Kidney (tissue), 14 donors: ENCODE data around the gene NR3C2. TPM values are rescaled to one million over a fixed set of nuclear protein-coding genes. Genes with fewer than 3 reads are reported as not detected.

ENCODE experiments used
- DNase-seq, 5 donors: peaks; one replicate each; pipeline ENCODE4 v3.0.0-alpha.2; 2013 to 2020
- FAIRE-seq: peaks from 2 replicates; lab custom pipeline; 2012; peaks lifted over from hg19 to GRCh38; lab: Jason Lieb, UNC
- H3K27ac ChIP-seq, 2 donors: one replicate each; pipeline ENCODE4 v1.7.0; 2013; ENCODE audit warnings: low read depth in 2 of 2, low read length in 2 of 2, inconsistent platforms in 1 of 2
- H3K27me3 ChIP-seq: one replicate; pipeline ENCODE4 v1.7.1; 2013; ENCODE audit warnings: low read length, inconsistent platforms; ENCODE audit not compliant: control insufficient read depth, insufficient read depth
- H3K36me3 ChIP-seq, 3 donors: one replicate each; pipeline versions ENCODE4 v1.7.0 to v1.7.1; 2013; ENCODE audit warnings: low read length in 3 of 3, control low read depth in 1 of 3, inconsistent platforms in 1 of 3; ENCODE audit not compliant: insufficient read depth in 3 of 3, control insufficient read depth in 2 of 3
- H3K4me1 ChIP-seq, 3 donors: one replicate each; pipeline versions ENCODE4 v1.7.0 to v1.7.1; 2013; ENCODE audit warnings: low read length in 3 of 3, inconsistent platforms in 1 of 3, low read depth in 1 of 3; ENCODE audit not compliant: control insufficient read depth in 2 of 3, insufficient read depth in 2 of 3
- H3K4me3 ChIP-seq, 3 donors: one replicate each; pipeline versions ENCODE4 v1.7.0 to v1.8.1; 2013; ENCODE audit warnings: low read length in 3 of 3, control low read depth in 1 of 3, inconsistent platforms in 1 of 3
- H3K9ac ChIP-seq, 3 donors: one replicate each; pipeline versions ENCODE4 v1.7.0 to v1.7.1; 2013; ENCODE audit warnings: low read length in 3 of 3, control low read depth in 1 of 3, inconsistent platforms in 1 of 3
- H3K9me3 ChIP-seq, 3 donors: one replicate each; pipeline versions ENCODE4 v1.7.0 to v1.7.1; 2013; ENCODE audit warnings: low read length in 3 of 3, control low read depth in 1 of 3, inconsistent platforms in 1 of 3; ENCODE audit not compliant: control insufficient read depth in 2 of 3, insufficient read depth in 1 of 3
- intact Hi-C: fragments of 100-400 bp; cut with DNase I; formaldehyde crosslinking; loops from one replicate; pipeline ENCODE4 v1.11.1; 2022
- polyA plus RNA-seq: library from polyadenylated mRNA; stranded (reverse); fragments of 350-450 nt; fragmentation: Illumina TruSeq; extraction: RNeasy Lipid Tissue Mini Kit (QIAGEN cat#74804); gene quantifications from one replicate; pipeline ENCODE4 v1.2.3, GENCODE V29; 2014; ENCODE audit warnings: low read depth, low replicate concordance; ENCODE audit not compliant: insufficient read depth
- total RNA-seq: library from RNA; stranded (reverse); fragmentation: NEBNext Ultra II Directional; extraction: Animal tissue kit (Norgen Biotek cat#: 25700); gene quantifications from one replicate; pipeline ENCODE4 v1.2.1, GENCODE V29; 2021
- TF ChIP-seq, protein P1 (sequence below): IDR thresholded peaks from 3 replicates; pipeline ENCODE4 v1.5.1; 2012; ENCODE audit warnings: mild to moderate bottlenecking, moderate library complexity, borderline replicate concordance; ENCODE audit not compliant: insufficient read depth; ENCODE audit errors: extremely low read depth
- donor health status: control.
- donor health status: control.
- donor health status: control.
- donor health status: control.
- donor health status: control.
- donor health status: DM: yes; HTN: yes; CAD: no.
- donor health status: Normal renal cell carcinoma (clear cell type).

The NR3C2 gene
- total and polyA plus RNA-seq, 2 donors from 2014 or later: 8.7 to 43.4 TPM

DNA sequence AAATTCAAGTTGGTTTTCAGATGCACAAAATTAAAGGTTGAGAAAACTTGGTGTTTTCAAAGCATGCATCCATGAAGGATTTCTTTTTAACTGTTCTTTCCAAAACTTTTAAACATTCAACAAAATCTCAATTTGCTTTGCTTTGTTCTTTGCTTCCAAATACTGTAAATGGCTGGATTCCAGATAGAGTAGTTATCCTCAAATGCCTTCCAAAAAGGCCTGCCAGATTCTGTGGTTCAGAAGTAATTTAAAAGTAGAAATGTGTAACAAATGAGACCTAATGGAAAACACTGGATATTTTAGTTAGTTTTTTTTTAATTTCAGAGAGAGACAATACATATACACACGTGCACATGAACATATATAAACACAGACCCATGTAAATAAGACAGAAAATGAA is 97.3 kb downstream of the NR3C2 start:
- peaks cover 0 to 19% (median 8%) of the 10 kb centered on the region in 3 donors for H3K4me1 ChIP-seq
- H3K4me3 ChIP-seq: no peak overlapping the region
- peaks cover 0 to 3% (median 0%) of the 10 kb centered on the region in 3 donors for H3K9me3 ChIP-seq
- intact Hi-C loops: no loop called here
- H3K36me3 ChIP-seq: no peaks in the 10 kb centered on the region
- TF ChIP-seq, protein P1, sequence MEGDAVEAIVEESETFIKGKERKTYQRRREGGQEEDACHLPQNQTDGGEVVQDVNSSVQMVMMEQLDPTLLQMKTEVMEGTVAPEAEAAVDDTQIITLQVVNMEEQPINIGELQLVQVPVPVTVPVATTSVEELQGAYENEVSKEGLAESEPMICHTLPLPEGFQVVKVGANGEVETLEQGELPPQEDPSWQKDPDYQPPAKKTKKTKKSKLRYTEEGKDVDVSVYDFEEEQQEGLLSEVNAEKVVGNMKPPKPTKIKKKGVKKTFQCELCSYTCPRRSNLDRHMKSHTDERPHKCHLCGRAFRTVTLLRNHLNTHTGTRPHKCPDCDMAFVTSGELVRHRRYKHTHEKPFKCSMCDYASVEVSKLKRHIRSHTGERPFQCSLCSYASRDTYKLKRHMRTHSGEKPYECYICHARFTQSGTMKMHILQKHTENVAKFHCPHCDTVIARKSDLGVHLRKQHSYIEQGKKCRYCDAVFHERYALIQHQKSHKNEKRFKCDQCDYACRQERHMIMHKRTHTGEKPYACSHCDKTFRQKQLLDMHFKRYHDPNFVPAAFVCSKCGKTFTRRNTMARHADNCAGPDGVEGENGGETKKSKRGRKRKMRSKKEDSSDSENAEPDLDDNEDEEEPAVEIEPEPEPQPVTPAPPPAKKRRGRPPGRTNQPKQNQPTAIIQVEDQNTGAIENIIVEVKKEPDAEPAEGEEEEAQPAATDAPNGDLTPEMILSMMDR: no peak
- no peak overlapping the region for H3K27ac ChIP-seq
- H3K9ac ChIP-seq: no peak overlapping the region
- H3K27me3 ChIP-seq: no peaks in the 10 kb centered on the region
- FAIRE-seq (no peak), DNase-seq (no peak)

DNA sequence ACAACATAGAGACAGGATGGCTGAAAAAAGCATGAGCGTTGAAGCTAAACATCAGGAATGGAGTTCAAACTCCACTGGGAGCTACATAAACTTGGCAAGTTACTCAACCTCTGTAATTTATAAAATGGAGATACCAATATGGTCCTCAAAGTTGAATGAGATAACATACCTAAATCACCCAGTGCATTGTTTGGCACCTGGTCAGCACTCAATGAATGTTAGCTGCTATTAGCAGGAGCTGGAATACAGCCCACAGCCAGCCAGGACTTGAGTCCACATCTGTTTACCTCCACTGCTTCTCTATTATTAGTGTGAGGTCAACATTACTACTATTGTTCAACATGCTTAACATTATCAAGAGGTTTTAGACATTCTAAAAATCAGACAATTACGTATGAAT is 97.9 kb downstream of the NR3C2 start:
- Histone ChIP-seq H3K27ac (no peak overlapping the region), H3K4me1 (peaks cover 0 to 19% (median 8%) of the 10 kb centered on the region in 3 donors), H3K27me3 (no peaks in the 10 kb centered on the region), H3K9me3 (peaks cover 0 to 3% (median 0%) of the 10 kb centered on the region in 3 donors), H3K9ac (no peak overlapping the region), H3K36me3 (no peaks in the 10 kb centered on the region), H3K4me3 (no peak overlapping the region)
- intact Hi-C loops: no loop called here
- no peak for DNase-seq
- TF ChIP-seq, protein P1: no peak
- no peak for FAIRE-seq

DNA sequence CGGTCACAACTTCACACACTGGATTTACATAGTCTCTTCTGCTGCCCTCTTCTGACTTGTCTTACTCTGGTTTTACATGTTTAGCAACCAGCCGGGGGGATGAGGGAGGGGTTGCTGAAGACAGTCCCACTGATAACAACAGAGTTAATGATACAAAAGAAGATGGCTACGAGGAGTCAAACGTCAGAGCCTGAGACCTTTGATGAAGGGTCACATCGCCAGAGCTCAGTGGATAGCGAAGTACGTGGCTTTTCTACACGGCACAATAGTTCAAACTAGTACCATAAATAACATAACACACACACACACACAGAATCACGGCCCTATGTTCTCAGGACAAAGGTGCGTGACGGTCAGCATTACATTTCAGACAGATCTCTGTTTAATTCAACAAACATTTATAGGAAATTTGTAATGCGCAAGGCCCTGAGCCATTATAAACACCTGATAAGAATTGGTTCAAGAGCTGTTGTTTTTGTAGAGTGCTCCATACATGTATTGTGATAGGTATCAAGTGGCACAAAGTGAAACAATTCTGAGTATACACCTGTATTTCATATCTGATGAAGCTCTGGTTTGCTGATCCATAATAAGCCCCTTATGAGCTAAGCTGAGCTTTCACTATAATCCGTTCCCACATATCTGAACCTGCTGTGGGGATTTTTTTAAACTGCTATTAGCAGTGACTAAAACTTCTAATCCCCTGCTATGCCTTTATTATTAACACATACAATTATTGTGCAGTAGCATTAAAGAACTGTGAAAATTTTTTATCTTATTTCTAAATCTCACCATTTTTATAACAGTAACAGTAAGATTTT is 100.0 kb downstream of the NR3C2 start:
- no peak overlapping the region for H3K27ac ChIP-seq
- no peaks in the 10 kb centered on the region for H3K27me3 ChIP-seq
- DNase-seq (peak in 1 of 5 donors; percentile 17), FAIRE-seq (no peak)
- no peak overlapping the region for H3K9ac ChIP-seq
- peak overlapping the region in 2 of 3 donors; percentile 10 to 15 for H3K4me3 ChIP-seq
- peaks cover 0 to 3% (median 0%) of the 10 kb centered on the region in 3 donors for H3K9me3 ChIP-seq
- H3K4me1 ChIP-seq: peaks cover 0 to 19% (median 8%) of the 10 kb centered on the region in 3 donors
- H3K36me3 ChIP-seq: no peaks in the 10 kb centered on the region
- intact Hi-C loops: no loop called here
- TF ChIP-seq, protein P1: no peak
